VCaP (cell line): ENCODE measurements around the gene TET1.

Experiments used
- H3K27ac ChIP-seq: fragments of 450-650 bp; 2 replicates; pipeline ENCODE4 v1.5.1; 2017
- TF ChIP-seq, protein P1 (sequence below): fragments of 450-650 bp; conservative IDR thresholded peaks from 2 replicates; pipeline ENCODE4 v1.5.1; 2017; ENCODE audit warnings: mild to moderate bottlenecking, moderate library complexity

TET1 gene

DNA sequence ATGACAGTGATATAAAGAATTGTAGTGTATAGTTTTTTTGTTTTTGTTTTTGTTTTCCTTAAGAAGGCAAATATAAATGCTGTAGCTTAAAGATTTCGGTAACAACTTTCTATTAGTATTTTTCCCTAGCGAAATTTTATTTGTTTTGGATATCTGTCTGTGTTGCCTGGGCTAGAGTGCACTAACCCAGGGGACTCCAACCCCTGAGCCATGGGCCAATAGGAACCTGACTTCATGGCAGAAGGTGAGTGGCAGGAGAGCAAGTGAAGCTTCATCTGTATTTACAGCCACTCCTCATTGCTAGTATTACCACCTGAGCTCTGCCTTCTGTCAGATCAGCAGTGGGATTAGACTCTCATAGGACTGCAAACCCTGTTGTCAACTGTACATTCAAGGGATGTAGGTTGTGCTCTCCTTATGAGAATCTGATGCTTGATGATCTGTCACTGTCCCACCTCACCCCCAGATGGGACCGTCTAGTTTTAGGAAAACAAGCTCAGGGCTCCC, 95.5 kb downstream of the TET1 start:
- TF ChIP-seq, protein P1, sequence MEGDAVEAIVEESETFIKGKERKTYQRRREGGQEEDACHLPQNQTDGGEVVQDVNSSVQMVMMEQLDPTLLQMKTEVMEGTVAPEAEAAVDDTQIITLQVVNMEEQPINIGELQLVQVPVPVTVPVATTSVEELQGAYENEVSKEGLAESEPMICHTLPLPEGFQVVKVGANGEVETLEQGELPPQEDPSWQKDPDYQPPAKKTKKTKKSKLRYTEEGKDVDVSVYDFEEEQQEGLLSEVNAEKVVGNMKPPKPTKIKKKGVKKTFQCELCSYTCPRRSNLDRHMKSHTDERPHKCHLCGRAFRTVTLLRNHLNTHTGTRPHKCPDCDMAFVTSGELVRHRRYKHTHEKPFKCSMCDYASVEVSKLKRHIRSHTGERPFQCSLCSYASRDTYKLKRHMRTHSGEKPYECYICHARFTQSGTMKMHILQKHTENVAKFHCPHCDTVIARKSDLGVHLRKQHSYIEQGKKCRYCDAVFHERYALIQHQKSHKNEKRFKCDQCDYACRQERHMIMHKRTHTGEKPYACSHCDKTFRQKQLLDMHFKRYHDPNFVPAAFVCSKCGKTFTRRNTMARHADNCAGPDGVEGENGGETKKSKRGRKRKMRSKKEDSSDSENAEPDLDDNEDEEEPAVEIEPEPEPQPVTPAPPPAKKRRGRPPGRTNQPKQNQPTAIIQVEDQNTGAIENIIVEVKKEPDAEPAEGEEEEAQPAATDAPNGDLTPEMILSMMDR: no peak
- no peak overlapping the region for H3K27ac ChIP-seq

DNA sequence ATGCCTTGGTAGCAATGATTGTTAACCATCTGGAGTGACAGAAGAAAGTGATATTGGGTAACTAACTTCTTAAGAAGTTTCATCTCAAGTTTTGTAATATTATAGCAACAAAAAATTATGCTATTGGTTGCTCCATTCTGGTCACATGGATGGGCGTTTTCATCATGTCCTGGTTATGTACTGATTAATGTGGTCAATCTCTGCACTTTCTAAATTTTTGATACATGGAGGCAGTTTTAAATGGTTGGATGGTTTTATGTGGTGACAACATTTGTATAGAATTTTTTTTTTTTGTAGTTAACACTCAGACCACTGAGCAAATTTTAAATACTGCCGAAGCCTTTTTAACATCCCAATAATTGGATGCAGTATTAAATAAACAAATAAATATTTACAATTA, 105.7 kb downstream of the TET1 start:
- H3K27ac ChIP-seq: no peak overlapping the region
- TF ChIP-seq, protein P1: no peak

DNA sequence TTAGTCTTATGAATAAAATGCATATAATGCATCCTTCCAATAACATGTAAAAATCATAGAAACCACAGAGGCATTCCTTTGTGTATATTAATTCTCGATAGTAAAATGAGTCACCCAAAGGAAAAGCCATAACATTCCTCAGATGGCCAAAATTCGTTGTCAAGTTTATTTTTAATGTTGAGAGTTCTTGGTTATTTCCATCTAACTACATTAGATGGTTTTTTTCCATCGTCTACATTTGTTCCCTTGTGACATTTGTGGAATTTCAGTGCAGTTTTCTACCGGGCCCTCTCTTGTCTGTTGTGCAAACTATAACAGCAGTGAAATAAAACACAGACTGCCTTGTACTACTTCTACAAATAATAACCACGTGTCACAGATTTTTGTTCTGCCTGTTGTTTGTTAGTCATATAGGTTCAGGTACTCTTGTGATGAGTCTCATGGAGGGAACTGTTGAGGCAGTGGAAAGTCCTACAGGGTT, 106.2 kb downstream of the TET1 start:
- TF ChIP-seq, protein P1: no peak
- no peak overlapping the region for H3K27ac ChIP-seq

DNA sequence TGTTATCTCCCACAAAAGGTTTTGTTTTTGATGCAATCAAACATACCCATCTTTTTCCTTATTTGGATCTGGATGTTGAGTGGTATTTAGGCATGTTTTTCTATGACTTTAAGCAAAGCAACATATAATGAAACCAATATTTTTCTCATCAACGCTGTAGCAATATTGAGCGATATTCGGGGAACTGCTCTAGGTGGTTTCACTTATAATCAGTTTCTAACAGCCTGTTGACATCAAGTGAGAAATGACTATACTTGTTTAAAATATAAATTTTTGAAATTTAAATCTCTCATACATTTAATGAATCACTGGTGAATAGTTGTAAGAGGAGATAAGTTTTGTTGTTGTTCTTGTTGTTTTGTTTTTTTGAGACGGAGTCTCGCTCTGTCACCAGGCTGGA, 108.1 kb downstream of the TET1 start:
- TF ChIP-seq, protein P1: no peak
- H3K27ac ChIP-seq: no peak overlapping the region

DNA sequence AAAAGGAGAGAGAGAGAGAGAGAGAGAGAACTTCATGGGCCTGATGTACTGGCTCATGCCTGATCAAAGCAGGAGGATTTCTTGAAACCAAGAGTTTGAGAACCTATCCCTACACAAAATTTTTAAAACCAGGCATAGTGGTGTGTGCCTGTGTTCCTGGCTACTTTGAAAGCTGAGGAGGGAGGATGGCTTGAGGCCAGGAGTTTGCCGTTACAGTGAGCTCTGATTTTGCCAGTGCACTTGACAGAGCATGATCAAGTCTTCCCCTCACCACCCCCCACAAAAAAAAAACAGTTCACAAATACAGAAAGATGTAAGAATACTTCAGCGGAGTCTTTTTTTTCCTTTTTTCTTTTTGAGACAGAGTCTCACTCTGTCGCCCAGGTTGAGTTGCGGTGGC, 108.8 kb downstream of the TET1 start:
- no peak overlapping the region for H3K27ac ChIP-seq
- TF ChIP-seq, protein P1: no peak

DNA sequence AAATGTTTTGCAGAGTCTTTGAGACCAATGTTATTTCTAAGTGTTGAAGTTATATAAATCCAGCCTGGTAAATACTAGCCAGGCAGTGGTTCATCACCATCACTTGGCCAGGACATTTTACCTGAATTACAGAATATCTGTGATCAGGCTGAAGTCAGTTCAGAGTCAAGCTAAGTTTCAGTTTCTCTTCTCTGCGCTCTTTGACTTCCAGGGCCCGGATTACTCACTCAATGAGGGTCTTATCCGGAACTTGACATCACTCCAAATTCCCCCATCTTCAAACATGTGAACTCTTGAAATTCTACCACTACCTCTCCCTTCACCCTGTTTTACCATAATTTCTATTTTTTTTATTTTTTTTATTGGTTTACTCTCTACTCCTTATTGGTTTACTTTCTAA, 124.3 kb downstream of the TET1 start:
- H3K27ac ChIP-seq: no peak overlapping the region
- TF ChIP-seq, protein P1: no peak

DNA sequence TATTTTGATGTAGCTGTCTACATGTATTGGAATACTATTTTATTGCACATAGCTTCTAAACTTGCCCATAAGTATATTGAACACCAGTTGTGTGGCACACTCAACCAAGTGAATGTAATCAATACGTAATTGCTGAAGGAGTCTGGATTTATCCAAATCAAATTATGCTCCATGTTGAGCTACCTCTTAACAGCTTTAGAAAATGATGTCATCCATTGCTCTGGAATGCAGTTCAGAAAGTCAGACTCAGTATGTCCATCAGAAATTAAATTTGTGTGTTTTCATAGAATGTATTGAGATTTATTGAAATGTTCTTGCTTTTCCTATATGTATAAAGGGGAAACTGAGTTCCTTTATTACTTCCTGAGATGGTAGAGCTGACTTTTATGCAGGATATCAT, 135.9 kb downstream of the TET1 start:
- no peak overlapping the region for H3K27ac ChIP-seq
- TF ChIP-seq, protein P1: no peak
